B cell (primary cell): ENCODE data around the gene FXYD7.

ENCODE experiments used
- EZH2 ChIP-seq: IDR thresholded peaks from 2 replicates; pipeline ENCODE4 v1.6.1; 2012; ENCODE audit warnings: borderline replicate concordance, low read depth, mild to moderate bottlenecking, moderate library complexity, low read length; ENCODE audit not compliant: insufficient read depth, poor library complexity, severe bottlenecking
- TF ChIP-seq, protein P1 (sequence below): fragments of 200-600 bp; IDR thresholded peaks from one replicate; pipeline ENCODE4 v1.8.0; 2022; ENCODE audit warnings: antibody characterized with exemption, mild to moderate bottlenecking

GRCh38 chr19:35105047-35105410 is 38.0 kb upstream of the FXYD7 start:
- TF ChIP-seq, protein P1, sequence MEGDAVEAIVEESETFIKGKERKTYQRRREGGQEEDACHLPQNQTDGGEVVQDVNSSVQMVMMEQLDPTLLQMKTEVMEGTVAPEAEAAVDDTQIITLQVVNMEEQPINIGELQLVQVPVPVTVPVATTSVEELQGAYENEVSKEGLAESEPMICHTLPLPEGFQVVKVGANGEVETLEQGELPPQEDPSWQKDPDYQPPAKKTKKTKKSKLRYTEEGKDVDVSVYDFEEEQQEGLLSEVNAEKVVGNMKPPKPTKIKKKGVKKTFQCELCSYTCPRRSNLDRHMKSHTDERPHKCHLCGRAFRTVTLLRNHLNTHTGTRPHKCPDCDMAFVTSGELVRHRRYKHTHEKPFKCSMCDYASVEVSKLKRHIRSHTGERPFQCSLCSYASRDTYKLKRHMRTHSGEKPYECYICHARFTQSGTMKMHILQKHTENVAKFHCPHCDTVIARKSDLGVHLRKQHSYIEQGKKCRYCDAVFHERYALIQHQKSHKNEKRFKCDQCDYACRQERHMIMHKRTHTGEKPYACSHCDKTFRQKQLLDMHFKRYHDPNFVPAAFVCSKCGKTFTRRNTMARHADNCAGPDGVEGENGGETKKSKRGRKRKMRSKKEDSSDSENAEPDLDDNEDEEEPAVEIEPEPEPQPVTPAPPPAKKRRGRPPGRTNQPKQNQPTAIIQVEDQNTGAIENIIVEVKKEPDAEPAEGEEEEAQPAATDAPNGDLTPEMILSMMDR = no peak
- no peak for TF ChIP-seq EZH2
